HG03442 (cell line): ENCODE measurements around the gene SYCE1L.
A peak's percentile ranks its signal among the peaks of the same experiment; 100 is the strongest.
"Not testable (repeated sequence)": the region's sequence is repeated elsewhere in the genome, so short reads cannot be mapped to it uniquely, and the experiment has no call there.

ENCODE experiments used
- ATAC-seq: cut with Tn5 transposase; IDR thresholded peaks from one replicate; pipeline ENCODE4 v1.9.1; 2021; ENCODE audit warnings: mild to moderate bottlenecking, moderate library complexity; ENCODE audit not compliant: unreplicated experiment

SYCE1L gene

DNA sequence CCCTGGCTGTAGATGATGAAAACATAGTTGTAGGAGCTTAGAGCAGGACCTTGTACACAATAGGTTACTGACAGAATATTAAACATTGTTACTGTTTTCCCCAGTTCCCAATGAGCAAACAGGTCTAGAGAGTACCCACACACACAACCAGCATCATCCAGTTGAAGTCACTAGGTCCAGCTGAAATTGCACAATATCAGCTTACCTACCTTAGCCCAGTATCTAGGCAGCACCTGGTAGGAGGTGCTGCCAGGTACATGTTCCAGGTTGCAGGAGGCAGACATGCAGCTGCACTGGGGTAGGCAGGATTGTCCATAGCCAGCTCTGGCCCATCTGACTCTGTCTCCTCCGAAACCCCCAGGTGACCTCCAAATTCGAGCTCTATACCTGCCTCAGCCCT, 1.5 kb upstream of the SYCE1L start:
- ATAC-seq, result no peak

- ATAC-seq, result no peak
Measured at GRCh38 chr16:77206533-77206932, 7.3 kb downstream of the SYCE1L start.

- no peak for ATAC-seq
Measured at GRCh38 chr16:77207030-77207429, 7.8 kb downstream of the SYCE1L start.

- ATAC-seq, result no peak
Measured at GRCh38 chr16:77208382-77208781, 9.2 kb downstream of the SYCE1L start.

GRCh38 chr16:77211880-77212740, 12.9 kb downstream of the SYCE1L start:
- peak; percentile 54 for ATAC-seq

GRCh38 chr16:77212741-77213541, 13.7 kb downstream of the SYCE1L start:
- peak; percentile 78 for ATAC-seq

DNA sequence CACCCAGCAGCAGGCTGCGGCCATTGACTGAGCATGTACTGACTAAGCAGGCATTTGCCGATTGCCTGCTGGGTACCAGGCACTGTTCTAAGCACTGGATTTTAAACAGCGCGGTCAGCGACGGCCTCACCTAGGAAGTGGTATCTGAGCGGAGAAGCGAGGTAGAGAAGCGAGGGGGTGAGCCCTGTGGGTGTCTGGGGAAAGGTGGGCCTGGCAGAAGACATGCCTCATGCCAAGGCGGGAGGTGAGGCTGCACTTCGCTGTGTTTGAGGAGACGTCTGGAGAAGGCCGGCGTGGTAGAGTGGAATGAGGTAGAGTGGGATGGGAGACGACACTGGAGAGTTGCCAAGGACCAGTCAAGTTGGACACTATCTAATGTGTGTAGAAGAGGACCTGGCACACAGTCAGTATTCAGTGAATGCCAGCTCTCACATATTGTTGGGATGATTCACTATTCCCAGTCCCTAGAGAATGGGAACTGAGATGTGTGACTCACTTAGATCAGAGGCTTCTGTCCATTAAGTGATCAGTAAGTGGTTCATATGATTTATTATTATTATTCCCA, 14.4 kb downstream of the SYCE1L start:
- ATAC-seq, result no peak

- ATAC-seq, result no peak
Measured at GRCh38 chr16:77214411-77215138, 15.4 kb downstream of the SYCE1L start.

- ATAC-seq, result no peak
Measured at GRCh38 chr16:77219437-77219836, 20.2 kb downstream of the SYCE1L start.

DNA sequence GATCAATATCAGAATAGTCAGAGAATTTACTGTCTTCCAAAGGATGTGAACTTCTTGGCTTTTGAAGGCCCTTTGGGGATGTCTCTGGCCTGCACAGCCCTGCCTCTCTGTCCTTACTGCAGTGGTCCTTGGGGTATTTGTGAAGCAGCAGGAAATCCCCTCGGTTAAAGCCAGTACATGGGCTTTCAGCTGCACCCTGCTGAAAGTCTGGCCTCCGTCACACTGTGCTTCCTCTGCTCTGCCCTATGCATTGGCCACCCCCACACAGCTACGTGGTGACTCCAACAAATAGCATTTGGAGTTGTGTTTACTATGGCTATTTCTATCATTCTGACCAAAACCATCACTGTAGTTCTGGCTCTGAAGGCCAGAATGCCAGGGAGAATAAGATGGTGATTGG, 21.2 kb downstream of the SYCE1L start:
- peak; percentile 92 for ATAC-seq

GRCh38 chr16:77221482-77221881, 22.3 kb downstream of the SYCE1L start:
- no peak for ATAC-seq

DNA sequence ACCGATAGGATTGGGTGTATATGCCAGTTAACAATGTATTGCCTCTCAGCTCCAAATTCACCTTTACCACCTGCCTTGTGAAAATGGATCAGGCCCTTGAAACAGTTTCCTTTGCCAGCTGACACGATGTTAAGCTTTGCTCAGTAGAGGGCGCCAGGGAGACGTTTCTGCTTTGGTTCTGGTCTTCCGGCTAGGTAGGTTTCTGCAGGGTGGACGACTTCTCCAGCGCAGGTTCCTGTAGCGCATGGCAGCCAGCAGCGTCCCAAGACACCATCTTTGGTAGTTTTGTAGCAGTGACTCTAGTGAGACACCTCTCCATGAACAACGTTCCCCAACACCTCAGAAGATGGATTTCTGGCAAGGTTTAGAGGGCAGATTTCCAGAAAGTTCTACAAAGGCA, 24.0 kb downstream of the SYCE1L start:
- ATAC-seq, result no peak

GRCh38 chr16:77225182-77225581, 26.0 kb downstream of the SYCE1L start:
- no peak for ATAC-seq

GRCh38 chr16:77227745-77228144, 28.5 kb downstream of the SYCE1L start:
- peak; percentile 93 for ATAC-seq

DNA sequence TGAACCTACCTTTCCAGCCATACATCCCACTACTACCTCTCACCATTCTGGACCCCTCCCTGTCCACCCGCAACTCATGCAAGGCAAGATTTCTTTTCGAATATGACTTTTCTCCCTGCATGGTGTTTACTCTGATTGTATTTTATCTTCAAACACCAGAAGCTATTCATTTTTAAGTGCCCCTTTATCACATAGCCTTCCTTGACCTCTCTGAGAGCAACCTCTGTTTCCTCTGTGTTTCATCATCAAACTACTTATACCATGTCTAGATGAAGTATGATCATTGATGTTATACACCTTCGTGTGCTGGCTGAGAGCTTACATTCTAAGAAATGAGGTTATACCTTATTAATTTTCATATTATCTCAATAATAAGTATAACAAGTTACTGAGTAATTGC, 31.8 kb downstream of the SYCE1L start:
- no peak for ATAC-seq

GRCh38 chr16:77233799-77234519, 34.8 kb downstream of the SYCE1L start:
- no peak for ATAC-seq

DNA sequence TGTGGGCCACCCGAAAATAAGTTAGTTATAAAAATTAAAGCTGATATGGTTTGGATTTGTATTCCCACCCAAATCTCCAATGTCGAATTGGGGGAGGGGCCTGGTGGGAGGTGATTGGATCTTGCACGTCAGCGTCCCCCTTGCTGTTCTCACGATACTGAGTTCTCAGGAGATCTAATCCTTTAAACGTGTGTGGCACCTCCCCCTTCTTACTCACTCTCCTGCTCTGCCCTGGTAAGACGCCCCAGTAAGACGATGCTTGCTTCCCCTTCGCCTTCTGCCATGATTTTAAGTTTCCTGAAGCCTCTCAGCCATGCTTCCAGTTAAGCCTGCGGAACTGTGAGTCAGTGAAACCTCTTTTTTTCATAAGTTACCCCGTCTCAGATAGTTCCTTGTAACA, 35.4 kb downstream of the SYCE1L start:
- ATAC-seq, result no peak

DNA sequence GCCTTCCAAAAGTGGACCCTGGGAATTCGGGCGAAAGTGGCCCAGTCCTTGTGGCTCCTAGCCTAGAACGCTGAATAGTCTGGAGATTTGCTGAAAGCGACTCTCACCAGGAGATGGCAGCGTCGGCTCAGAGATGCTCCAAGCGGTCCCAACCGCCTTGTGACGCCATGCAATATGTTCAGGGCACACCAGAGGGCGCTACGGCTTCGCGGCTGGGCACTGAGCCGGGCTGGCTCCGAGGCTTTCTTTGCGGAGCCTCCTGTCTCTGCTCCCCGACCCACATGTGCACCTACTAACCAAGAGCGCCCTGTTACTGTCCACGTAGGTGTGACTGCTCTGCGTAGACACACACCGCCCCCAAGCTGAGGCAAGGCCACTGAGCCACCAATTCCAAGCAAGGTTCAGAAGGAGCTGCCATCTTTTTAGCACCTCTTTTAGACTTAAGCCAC, 36.9 kb downstream of the SYCE1L start:
- ATAC-seq, result peak; percentile 98

DNA sequence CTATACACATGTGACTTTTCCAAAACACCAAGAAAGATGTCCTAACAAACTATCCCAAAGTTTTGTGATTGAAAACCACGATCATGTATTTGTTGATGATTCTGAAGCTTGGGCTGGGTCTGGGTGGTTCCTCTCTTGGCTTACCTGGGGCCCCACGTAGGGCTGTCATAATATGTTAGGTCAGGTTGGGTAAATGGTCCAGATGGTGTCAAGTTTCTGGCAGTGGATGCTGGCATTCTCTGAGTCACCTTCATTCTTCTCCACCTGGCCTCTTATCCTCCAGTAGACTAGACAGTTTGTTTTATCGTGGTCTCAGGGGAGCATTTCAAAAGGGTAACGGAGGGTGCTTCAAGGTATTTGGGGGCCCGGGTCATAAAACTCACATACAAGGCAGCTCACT, 39.4 kb downstream of the SYCE1L start:
- ATAC-seq, result no peak

DNA sequence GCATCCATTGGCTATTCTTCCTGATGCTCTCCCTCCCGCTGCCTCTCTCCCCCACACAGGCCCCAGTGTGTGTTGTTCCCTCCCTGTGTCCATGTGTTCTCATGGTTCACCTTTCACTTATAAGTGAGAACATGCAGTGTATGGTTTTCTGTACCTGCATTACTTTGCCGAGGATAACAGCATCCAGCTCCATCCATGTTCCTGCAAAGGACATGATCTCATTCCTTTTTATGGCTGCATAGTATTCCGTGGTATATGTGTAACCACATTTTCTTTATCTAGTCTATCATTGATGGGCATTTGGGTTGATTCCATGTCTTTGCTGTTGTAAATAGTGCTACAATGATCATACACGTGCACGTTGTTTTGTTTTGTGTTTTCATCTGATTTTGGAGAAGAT, 43.3 kb downstream of the SYCE1L start:
- ATAC-seq, result not testable (repeated sequence)
